Raji (cell line): ENCODE data around the gene CSTF1.

ENCODE experiments used
- POLR2A ChIP-seq: IDR thresholded peaks from 2 replicates; pipeline ENCODE4 v1.6.1; 2011; ENCODE audit warnings: low read depth, low read length, control low read depth; ENCODE audit not compliant: insufficient read depth

CSTF1 gene

DNA sequence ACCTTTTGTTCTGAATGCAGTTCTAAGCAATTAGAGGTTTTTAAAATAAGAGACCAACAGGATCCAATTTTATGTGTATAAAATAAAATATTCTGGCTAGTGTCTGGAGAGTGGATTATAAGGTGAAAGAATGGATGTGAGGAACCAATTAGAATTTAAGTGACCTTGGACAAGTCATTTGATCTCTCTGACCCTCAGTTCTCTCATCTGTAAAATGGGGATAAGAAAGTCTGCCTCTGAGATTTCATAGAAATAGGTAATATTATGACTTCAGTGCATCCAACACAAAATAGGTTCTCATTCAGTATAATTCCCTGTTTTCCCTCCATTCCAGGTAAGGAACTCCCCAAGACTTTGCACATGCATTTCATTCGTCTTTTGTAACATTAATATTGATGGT is 38.5 kb downstream of the CSTF1 start:
- TF ChIP-seq POLR2A, result no peak

GRCh38 chr20:56431471-56431870 is 39.0 kb downstream of the CSTF1 start:
- TF ChIP-seq POLR2A, result no peak

DNA sequence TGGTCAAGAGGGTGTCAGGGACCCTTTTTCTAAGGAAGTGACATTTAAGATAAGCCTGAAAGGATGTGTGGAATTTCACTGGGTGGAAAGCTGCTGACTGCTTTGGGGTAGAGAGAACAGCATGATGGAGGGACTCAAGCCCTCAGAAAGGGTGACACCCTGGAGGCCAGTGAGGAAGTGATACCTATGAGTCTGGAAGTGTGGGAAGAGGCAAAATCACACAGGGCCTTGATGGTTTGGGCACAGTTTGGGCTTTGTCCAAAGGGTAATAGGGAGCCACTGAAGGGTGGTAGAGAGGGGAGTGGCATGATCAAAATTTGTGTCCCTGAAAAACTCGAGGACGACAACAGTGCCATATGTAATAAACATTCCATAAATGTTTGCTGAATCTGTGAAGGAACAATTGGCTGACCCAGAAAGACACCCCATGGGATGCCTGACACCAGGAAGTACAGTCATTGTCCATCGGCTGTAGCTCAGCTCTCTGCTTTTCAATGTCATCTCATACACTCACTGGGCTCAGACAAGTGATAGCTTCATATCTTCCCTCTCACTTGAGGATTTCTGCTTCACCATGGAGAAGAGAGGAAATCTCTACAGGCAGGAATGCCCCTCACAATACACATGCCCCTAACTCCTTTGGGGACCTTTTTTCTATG is 40.9 kb downstream of the CSTF1 start:
- TF ChIP-seq POLR2A, result no peak

GRCh38 chr20:56433880-56434255 is 41.4 kb downstream of the CSTF1 start:
- no peak for TF ChIP-seq POLR2A

DNA sequence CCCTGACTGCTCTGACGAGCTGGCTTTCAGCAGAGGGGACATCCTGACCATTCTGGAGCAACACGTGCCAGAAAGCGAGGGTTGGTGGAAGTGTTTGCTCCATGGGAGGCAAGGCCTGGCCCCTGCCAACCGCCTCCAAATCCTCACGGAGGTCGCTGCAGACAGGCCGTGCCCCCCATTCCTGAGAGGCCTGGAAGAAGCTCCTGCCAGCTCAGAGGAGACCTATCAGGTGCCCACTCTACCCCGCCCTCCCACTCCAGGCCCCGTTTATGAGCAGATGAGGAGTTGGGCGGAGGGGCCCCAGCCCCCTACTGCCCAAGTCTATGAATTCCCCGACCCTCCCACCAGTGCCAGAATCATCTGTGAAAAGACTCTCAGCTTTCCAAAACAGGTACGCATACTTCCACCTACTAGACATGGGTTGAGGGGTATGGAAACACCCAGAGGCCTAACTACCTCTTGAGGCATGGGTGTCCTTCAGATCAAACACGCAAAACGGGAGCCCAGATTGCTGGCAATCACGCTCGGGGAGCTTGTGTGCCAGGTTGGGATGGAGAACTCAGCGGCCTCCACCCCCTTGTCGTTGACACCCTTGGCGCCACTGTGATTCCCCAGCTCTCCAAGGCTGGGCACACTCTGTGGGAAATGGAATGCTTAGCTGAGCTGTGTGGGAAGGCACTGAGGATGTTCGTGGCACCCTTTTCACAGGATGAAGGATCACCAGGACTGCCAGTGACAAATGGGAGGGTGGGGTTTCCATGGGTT is 44.9 kb downstream of the CSTF1 start:
- no peak for TF ChIP-seq POLR2A

DNA sequence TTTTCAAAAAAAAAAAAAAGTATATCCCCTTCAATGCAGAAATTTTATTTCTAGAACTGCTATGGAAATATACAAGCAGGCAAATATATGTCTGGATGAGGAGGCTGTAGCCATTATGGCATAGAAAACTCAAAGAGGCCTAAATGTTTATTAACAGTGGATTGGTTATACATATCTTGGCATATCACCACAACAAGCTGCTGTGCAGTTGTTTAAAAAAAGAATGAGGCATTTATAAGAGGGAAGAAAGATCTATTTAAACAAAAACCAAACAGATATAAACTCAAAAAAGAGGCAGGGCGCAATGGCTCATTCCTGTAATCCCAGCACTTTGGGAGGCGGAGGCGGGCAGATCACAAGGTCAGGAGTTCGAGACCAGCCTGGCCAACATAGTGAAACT is 45.8 kb downstream of the CSTF1 start:
- TF ChIP-seq POLR2A, result no peak

DNA sequence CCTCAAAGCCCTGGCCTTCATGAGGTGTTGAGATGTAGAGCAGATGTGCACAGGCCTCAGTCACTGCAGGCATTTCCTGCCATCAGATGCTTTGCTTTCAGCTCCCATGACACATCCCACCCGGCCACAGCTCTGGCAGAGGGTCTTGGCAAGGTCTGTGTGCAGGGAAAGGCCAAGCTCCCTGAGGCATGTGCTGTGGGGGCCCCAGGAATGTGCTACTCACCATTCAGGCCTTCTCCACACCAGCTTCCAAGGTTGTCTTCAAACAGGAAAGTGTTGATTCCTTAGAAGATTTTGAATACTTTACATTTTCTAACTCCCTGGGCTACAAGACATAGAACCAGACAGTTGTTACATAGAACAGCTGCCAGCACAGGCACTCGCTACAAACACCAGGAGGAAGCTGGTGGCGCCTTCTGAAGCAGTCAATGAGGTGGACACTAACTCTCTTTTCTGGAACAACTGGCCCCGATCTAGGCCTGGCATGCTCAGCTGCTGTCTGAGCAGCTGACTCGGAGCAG is 47.4 kb downstream of the CSTF1 start:
- TF ChIP-seq POLR2A, result no peak

- no peak for TF ChIP-seq POLR2A
Observed at GRCh38 chr20:56440346-56441007, 48.0 kb downstream of the CSTF1 start.

DNA sequence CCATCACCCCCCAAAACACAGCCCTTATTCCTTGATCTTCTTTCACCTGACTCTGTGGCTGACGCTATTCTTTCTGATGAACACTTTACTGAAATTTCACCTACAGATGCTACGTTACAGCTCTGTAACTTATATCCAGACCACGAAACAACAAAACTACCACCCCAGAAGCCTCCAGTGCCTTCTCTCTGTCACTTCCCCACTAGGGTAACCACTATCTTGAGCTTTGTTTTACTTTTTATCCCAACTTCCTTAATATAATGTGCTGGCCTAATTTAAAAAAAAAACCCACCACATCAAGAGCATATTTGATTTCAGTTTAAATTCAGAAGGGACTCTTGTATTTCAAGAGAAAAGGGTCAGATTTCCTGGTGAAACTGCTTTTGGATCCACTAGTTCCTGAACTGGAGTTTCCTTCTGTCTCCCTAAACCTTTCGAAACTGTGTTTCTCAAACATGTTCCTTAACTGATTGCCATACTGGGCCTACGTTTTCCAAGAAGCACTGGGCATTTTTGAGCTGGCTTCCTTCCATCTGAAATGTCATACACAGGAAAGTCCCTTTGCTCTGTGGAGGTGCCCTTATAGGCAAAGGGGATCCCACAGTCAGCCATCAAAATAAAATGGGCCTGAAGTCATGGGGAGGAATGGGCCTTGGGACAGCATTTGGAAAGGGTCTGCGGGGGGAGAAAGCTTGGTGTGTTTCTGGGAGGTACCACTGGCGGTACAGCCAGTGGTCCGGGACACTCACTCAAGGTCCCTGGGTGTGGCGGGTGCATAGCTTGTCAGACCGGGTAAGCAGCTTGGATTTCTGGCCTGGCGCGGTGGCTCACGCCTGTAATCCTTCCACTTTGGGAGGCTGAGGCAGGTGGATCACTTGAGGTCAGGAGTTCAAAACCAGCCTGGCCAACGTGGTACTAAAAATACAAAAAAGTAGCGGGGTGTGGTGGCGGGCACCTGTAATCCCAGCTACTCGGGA is 50.2 kb downstream of the CSTF1 start:
- TF ChIP-seq POLR2A, result no peak

DNA sequence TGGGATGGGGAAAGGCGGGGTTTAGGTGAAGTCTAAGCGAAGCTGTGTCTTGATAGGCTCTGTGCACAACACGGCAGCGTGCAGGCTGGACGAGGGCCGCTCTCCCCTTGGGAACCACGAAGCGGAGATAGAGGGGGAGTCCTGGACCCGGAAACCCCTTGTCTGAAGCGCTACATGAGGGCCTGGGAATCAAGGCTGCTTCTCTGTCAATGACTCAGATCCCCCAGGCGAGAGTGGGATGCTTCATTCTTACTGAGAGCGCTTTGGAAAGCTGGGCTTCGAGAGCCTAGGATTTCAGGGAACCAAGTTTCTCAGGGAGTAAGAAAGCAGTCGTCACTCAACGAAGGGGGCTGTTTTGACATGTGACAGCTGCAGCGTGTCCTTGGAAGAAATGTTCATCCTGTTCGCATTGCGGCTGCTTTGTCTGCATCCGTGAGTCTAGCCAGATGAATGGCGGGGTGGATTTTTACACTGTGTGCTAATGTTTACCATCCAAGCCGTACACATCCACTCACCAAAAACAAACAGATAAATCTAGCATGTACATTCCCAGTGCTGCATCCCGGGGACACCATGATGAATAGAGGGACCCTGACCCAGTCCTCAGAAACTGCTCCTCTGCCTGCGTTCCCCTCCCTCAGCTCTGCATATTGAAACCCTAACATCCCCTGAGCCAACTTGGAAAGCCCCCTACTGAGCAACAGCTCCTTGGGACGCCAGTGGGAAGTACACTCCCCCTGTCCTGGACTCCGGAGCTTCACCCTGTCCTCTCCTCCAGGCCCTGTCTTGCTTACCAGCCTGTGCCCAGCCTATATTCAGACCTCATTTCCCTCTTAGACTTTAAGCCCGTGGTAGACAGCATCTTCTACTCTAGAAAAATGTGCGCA is 51.5 kb downstream of the CSTF1 start:
- TF ChIP-seq POLR2A, result no peak

DNA sequence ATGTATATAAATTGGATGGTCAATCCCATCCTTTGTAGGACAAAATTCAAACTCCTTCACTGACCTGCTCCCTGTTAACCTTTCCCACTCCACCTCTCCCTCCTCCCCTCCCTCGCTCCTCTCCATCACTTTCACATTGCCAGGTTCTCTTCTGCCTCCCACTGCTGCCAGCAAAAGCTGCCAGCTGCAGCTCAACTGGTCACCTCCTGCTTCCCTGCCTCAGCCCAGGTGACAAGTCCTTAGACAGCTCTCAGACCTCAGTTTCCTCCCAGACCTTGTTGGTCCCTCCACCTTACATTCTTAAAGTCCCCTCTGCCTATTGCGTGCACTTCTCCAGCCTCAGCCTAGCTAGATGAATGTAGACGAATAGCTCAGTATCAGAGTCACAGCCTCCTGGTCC is 52.7 kb downstream of the CSTF1 start:
- TF ChIP-seq POLR2A, result no peak

DNA sequence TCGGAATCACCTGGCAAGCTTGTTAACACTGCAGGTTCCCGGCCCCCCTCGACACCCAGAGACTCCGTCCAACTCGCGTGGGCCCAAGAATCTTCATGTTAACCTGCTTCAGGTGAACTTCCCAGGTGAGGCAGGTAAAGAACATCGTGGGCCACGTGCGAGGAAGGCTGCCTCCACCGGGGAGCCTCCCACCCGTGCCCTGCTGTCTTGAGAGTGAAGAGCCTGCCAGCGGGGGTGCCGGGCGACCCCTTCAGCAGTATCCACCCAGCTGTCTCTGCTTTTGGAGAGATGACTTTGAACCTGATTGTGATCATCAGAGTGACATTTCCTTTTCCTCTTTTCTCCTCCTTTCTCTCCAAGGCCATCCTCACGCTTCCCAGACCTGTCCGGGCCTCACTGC is 53.1 kb downstream of the CSTF1 start:
- no peak for TF ChIP-seq POLR2A

DNA sequence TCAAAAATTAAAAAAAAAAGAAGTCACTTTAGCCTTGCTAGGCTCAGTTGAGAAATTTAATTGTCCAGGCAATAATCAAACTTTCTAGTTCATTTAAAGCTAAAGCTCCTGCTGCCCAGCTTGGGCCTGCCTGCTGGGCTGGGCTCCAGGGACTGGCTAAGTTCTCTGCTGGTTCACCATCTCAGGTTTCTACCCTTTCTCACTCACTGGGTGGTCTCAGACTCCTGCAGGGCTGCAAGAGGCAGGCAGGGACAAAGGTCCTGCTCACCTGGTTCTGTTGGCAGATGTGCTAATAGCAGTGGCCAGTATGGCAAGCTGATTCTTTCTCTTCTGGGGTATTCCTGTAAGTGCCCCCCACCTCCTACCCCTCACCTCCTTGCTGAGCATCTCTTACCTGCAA is 54.8 kb downstream of the CSTF1 start:
- no peak for TF ChIP-seq POLR2A

DNA sequence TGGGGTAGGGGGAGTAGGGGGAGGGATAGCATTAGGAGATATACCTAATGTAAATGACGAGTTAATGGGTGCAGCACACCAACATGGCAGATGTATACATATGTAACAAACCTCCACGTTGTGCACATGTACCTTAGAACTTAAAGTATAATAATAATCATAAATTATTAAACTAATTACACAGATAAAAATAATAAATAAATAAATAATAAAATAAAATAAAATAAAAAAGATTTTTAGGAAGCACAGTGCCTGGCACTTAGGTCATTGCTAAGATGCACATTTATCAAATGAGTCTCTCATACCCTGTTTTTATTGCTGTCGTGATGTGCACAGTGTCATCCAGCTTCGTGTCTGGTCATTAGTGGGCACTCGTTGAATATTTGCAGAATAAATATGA is 57.0 kb downstream of the CSTF1 start:
- TF ChIP-seq POLR2A, result no peak

DNA sequence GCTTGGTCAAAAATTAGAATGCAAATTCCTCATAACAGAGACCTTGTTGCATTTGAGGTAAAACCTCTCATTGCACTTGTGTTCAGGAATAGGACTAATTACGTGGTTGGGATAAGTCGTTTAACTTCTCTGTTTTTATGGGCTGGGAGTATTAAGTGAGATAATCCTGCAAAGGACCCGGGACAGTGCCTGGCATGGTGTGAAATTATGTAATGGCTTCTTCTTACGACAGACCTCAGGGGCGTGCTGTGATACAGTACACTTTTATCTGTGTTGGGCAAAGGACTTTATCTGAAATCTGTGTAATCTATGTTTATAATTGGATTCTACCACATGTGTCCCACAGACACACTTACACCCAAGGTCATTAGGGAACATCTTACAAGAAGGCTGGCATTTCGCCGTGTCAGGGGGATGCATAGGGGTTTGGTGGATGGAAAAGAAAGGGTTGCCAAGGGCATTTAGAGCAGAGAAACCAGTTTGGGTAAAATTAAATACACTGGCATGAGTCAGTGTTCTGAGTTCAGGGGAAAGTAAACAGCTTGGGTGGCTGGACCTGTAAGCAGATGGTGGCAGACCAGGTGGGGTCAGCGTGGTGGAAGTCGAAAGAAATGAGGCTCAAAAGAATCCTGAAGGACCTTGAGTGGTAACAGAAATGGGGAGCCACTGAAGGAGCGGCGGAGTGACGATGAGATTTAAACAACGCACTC is 58.8 kb downstream of the CSTF1 start:
- TF ChIP-seq POLR2A, result no peak
